WERI-Rb-1 (cell line): Measurements from ENCODE around the gene DMD.

ENCODE experiments used
- DNase-seq: peaks from one replicate; pipeline ENCODE4 v3.0.0-alpha.2; 2020
- H3K27ac ChIP-seq: fragments of 250-450 bp; sonication (Bioruptor Pico); 2 replicates; pipeline ENCODE4 v1.5.1; 2020; ENCODE audit warnings: mild to moderate bottlenecking, moderate library complexity
- H3K27me3 ChIP-seq: fragments of 250-450 bp; sonication (Bioruptor Pico); 2 replicates; pipeline ENCODE4 v1.5.1; 2021; ENCODE audit warnings: mild to moderate bottlenecking, low read depth, moderate library complexity; ENCODE audit not compliant: insufficient read depth, severe bottlenecking
- H3K36me3 ChIP-seq: fragments of 250-450 bp; sonication (Bioruptor Pico); 2 replicates; pipeline ENCODE4 v1.5.1; 2020; ENCODE audit warnings: mild to moderate bottlenecking, moderate library complexity
- H3K4me3 ChIP-seq: 2 replicates; pipeline ENCODE4 v1.5.1; 2011; ENCODE audit warnings: low read depth, mild to moderate bottlenecking, control low read depth, low read length
- H3K9me3 ChIP-seq: fragments of 250-450 bp; sonication (Bioruptor Pico); 2 replicates; pipeline ENCODE4 v1.5.1; 2021; ENCODE audit warnings: mild to moderate bottlenecking, moderate library complexity; ENCODE audit not compliant: severe bottlenecking
- TF ChIP-seq, protein P1 (sequence below): IDR thresholded peaks from 2 replicates; pipeline ENCODE4 v1.5.1; 2011; ENCODE audit warnings: low read depth, mild to moderate bottlenecking, control low read depth, inconsistent platforms, low read length

Gene DMD

DNA sequence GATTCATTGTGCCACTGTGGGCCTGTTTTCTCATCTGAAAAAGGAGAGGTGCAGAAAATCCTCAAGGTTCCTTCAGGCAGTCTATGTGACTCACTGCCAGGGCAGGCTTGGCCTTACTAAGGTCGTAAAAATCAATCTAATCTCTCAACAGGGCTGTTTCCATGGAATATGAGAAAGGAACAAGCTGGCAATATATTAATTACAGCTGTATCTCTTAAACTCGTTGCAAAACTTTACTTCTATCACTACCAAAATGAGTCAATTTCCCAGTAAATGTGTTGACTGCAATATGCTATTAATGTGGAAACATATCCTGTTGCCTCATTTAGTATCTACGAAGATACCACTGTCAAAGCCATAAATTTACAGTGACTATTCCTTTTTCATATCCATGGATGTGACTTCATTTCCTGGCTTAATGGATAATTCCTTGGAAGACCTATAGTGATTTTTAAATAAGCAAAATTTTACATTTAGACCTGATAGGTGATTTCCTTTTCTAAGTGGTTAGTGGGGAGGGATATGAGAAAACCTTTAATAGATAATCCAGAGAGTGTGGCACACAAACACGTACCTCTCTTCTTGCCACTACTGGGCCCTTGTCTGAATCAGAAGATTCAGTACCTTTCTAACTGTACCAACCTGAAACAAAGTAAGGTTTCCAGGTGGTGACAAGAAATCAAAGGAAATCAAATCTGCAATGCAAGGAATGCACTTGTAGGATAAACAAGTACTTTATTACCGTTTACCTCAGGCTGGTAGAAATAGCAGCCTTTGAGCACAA, 2012.1 kb downstream of the DMD start:
- TF ChIP-seq, protein P1, sequence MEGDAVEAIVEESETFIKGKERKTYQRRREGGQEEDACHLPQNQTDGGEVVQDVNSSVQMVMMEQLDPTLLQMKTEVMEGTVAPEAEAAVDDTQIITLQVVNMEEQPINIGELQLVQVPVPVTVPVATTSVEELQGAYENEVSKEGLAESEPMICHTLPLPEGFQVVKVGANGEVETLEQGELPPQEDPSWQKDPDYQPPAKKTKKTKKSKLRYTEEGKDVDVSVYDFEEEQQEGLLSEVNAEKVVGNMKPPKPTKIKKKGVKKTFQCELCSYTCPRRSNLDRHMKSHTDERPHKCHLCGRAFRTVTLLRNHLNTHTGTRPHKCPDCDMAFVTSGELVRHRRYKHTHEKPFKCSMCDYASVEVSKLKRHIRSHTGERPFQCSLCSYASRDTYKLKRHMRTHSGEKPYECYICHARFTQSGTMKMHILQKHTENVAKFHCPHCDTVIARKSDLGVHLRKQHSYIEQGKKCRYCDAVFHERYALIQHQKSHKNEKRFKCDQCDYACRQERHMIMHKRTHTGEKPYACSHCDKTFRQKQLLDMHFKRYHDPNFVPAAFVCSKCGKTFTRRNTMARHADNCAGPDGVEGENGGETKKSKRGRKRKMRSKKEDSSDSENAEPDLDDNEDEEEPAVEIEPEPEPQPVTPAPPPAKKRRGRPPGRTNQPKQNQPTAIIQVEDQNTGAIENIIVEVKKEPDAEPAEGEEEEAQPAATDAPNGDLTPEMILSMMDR: no peak

DNA sequence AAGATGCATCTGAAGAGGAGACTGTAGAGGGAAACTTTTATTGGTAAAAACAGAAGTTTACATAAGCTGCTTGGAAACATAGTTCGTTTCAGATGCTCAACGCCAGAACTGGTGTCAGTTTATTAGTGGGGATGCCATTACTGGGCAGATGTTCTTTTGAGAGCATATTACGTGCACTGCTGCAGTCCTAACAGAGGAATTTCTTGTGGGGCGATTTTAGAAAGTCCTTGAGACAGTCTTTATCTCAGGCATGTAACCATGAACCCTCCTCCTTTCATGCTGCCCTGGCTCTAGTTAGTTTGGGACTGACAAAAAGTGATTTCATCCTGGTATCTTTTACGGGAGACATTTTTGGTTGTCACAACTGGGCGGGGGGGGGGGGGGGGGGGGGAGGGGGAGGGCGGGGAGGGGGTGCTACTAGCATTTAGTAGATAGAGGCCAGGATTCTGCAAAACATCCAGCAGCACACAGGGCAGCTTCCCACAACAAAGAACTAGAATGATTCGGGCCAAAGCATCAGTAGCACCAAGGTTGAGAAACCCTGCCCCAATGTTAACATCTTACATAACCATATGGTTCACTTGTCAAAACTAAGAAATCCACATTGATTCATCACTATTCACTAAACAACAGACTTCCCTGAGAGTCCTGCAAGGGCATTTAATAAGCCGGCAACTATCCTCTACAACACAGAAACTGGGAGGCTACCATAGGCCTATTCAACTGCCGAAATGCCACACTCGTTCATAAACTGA, 2021.0 kb downstream of the DMD start:
- no peak overlapping the region for H3K27ac ChIP-seq
- no peaks in the 10 kb centered on the region for H3K27me3 ChIP-seq
- DNase-seq: no peak
- no peaks in the 10 kb centered on the region for H3K9me3 ChIP-seq
- no peak overlapping the region for H3K4me3 ChIP-seq
- TF ChIP-seq, protein P1: no peak
- no peaks in the 10 kb centered on the region for H3K36me3 ChIP-seq

More for the DNA sequence above, 2012.1 kb downstream of the DMD start:
- Histone ChIP-seq H3K27me3 (peaks cover 4% of the 10 kb centered on the region), H3K4me3 (no peak overlapping the region), H3K36me3 (no peaks in the 10 kb centered on the region), H3K27ac (no peak overlapping the region), H3K9me3 (no peaks in the 10 kb centered on the region)
- no peak for DNase-seq

DNA sequence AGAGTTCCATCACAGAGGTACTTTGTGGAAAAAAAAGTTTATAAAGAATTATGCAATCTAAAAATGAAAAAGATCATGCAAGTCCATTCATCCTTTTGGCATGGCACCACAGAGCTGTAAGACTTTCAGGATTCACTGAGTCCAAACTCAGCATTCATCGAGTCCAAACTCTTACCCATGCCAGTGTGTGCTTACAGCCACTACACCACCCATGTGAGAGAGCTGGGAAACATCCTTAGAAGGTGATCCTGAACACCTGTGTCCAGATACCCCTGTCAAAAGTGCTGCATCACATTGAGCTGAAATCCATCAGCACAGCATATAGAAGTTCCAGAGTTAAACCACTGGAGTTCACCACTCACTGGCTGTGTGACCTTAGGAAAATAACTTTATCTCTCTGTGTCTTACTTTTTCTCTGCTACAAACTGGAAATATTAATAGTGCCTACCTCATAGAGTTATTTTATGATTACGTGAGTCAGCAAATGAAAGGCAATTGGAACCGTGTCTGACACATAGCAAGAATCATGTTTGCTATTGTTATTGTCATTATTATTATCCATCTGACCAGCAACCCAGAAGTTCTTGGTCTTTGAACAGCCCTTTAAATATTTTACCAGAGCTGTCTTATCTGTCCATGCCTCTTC, 2024.5 kb downstream of the DMD start:
- no peaks in the 10 kb centered on the region for H3K36me3 ChIP-seq

DNA sequence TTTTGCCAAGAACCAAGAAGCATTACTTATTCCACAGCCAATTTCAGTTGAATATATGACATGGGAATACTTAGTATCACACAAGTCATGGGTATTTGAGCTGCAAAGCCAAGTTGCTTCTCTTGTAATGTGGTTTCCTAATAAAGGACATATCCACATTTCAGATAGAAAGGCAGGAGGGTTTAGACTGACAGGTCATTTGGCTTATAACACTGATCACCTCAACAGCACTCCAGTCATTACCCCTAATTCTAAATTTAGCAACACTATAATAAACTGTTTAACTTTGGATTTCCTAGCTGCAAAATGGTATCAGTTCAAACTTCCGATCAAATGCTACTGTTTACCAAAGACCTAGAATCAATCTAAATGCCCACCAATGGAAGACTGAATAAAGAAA, 2025.5 kb downstream of the DMD start:
- H3K27me3 ChIP-seq: no peaks in the 10 kb centered on the region
- H3K4me3 ChIP-seq: no peak overlapping the region
- TF ChIP-seq, protein P1: no peak
- no peak overlapping the region for H3K27ac ChIP-seq
- no peaks in the 10 kb centered on the region for H3K36me3 ChIP-seq
- DNase-seq: no peak
- H3K9me3 ChIP-seq: no peaks in the 10 kb centered on the region

More for the DNA sequence above, 2024.5 kb downstream of the DMD start:
- no peak overlapping the region for H3K4me3 ChIP-seq
- no peaks in the 10 kb centered on the region for H3K9me3 ChIP-seq
- DNase-seq: no peak
- H3K27ac ChIP-seq: no peak overlapping the region
- no peaks in the 10 kb centered on the region for H3K27me3 ChIP-seq
- TF ChIP-seq, protein P1: no peak

DNA sequence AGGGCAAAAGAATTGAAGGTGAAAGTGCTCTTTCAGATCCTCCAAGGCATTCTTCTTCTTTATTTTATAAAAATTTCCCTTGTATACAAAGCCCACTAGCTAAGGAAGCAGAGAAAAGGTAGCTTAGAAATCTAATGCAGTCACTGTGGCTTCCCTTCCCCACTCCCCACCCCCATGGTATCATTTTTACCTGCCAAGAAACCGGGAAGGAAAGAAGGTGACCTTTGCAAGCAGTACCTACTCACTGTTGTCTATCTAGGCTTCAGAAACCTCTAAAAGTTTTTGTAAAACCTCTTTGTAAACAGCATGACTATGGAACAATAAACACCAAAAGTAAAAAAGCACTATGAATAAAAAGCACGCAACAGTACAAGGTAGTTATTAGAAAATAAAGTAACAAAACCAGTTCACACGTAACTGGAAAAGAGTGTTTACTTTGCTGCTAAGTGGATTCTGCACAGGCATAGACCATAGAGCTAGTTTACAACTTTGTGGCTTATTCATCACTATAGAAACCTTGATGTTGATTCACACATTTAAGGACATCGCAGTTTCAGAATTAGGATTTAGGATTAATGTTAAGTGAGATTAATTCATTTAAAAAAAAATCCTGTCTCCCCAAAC, 2029.9 kb downstream of the DMD start:
- Histone ChIP-seq H3K27me3 (peaks cover 2% of the 10 kb centered on the region), H3K36me3 (no peaks in the 10 kb centered on the region), H3K27ac (no peak overlapping the region), H3K4me3 (no peak overlapping the region), H3K9me3 (no peaks in the 10 kb centered on the region)
- TF ChIP-seq, protein P1: no peak
- no peak for DNase-seq
